Endodermal cell (in vitro differentiated cells): ENCODE measurements around the gene PHLDB2. TPM values are rescaled to one million over a fixed set of nuclear protein-coding genes. Genes with fewer than 3 reads are reported as not detected.
A peak's percentile ranks its signal among the peaks of the same experiment; 100 is the strongest.

Experiments
- DNase-seq: peaks from one replicate; pipeline ENCODE4 v3.0.0-alpha.2; 2017
- H3K27ac ChIP-seq: 2 replicates; pipeline ENCODE4 v1.5.1; 2013; ENCODE audit warnings: mild to moderate bottlenecking, low read depth, low read length, moderate library complexity
- H3K27me3 ChIP-seq: 2 replicates; pipeline ENCODE4 v1.6.1; 2013; ENCODE audit warnings: mild to moderate bottlenecking, low read length, moderate library complexity; ENCODE audit not compliant: insufficient read depth, control insufficient read depth, poor library complexity, severe bottlenecking
- H3K36me3 ChIP-seq: 2 replicates; pipeline ENCODE4 v1.7.0; 2013; ENCODE audit warnings: mild to moderate bottlenecking, low read length, moderate library complexity; ENCODE audit not compliant: control insufficient read depth, insufficient read depth
- H3K4me1 ChIP-seq: one replicate; pipeline ENCODE4 v1.7.0; 2013; ENCODE audit warnings: low read length; ENCODE audit not compliant: control insufficient read depth, insufficient read depth
- H3K4me3 ChIP-seq: 2 replicates; pipeline ENCODE4 v1.5.1; 2013; ENCODE audit warnings: mild to moderate bottlenecking, low read length, moderate library complexity
- H3K9ac ChIP-seq: 2 replicates; pipeline ENCODE4 v1.6.1; 2013; ENCODE audit warnings: mild to moderate bottlenecking, low read length, moderate library complexity; ENCODE audit not compliant: poor library complexity, severe bottlenecking; ENCODE audit errors: extremely low read depth
- H3K9me3 ChIP-seq: 2 replicates; pipeline ENCODE4 v1.6.1; 2013; ENCODE audit warnings: mild to moderate bottlenecking, low read length, moderate library complexity; ENCODE audit not compliant: control insufficient read depth
- H3K27ac Mint-ChIP-seq: 2 replicates; pipeline ENCODE4 v1.8.0; 2020; ENCODE audit warnings: mixed read lengths
- H3K27me3 Mint-ChIP-seq: 2 replicates; pipeline ENCODE4 v1.8.0; 2021; ENCODE audit warnings: mild to moderate bottlenecking, mixed read lengths; ENCODE audit not compliant: insufficient read depth
- H3K36me3 Mint-ChIP-seq: 2 replicates; pipeline ENCODE4 v1.8.0; 2020; ENCODE audit warnings: low read depth, mixed read lengths
- H3K4me1 Mint-ChIP-seq: 2 replicates; pipeline ENCODE4 v1.8.0; 2020; ENCODE audit warnings: mixed read lengths
- H3K4me3 Mint-ChIP-seq: 2 replicates; pipeline ENCODE4 v1.8.0; 2020; ENCODE audit warnings: mild to moderate bottlenecking, moderate library complexity, mixed read lengths
- H3K9me3 Mint-ChIP-seq: 2 replicates; pipeline ENCODE4 v1.8.0; 2020; ENCODE audit warnings: mild to moderate bottlenecking, mixed read lengths
- WGBS, 2 experiments: methylation state at CpG; one replicate each; pipeline versions ENCODE4 v1.1.5 to v1.1.7; 2013; ENCODE audit warnings: missing lambda C conversion rate in 2 of 2, mixed read lengths in 1 of 2; ENCODE audit not compliant: insufficient coverage in 1 of 2, insufficient read length in 1 of 2; 5-methylcytosine and 5-hydroxymethylcytosine counted together
- total RNA-seq, 2 donors: library from RNA; stranded (reverse); fragmentation: NEBNext Ultra II Directional in 1 of 2; extraction: Animal tissue kit (Norgen Biotek cat#: 25700) in 1 of 2; gene quantifications; 2 replicates in 1 of 2; 3 replicates in 1 of 2; pipeline ENCODE4 v1.2.1, GENCODE V29; 2021
- TF ChIP-seq, protein P1 (sequence below): fragments of 200-600 bp; sonication (generic); conservative IDR thresholded peaks from 2 replicates; pipeline ENCODE4 v1.5.0; 2021; ENCODE audit warnings: antibody characterized with exemption, mild to moderate bottlenecking

PHLDB2 gene
- total RNA-seq, 2 donors from 2014 or later: 59.5 to 67.4 TPM

DNA sequence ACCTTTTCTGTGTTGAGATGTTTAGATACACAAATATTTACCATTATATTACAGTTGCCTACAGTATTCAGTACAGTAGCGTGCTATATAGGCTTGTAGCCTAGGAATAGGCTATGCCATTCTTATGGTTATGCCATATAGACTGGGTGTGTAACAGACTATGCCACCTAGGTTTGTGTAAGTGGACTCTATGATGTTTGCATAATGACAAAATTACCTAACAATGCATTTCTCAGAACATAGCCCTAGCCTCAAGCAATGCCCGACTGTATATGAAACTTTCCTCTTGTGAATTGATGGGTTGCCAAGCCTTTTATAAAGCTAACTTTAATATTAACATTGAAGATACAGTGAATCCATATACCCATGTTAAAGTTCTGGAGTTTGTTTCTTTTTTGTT lies 10.3 kb upstream of the PHLDB2 start:
- H3K36me3 Mint-ChIP-seq: peaks cover 8% of the 10 kb centered on the region
- H3K4me1 Mint-ChIP-seq: peaks cover 43% of the 10 kb centered on the region
- Histone ChIP-seq H3K27ac (no peak overlapping the region), H3K9ac (no peak overlapping the region), H3K4me1 (peaks cover 10% of the 10 kb centered on the region), H3K9me3 (no peaks in the 10 kb centered on the region), H3K36me3 (peaks cover 5% of the 10 kb centered on the region), H3K4me3 (no peak overlapping the region), H3K27me3 (no peaks in the 10 kb centered on the region)
- no peaks in the 10 kb centered on the region for H3K27me3 Mint-ChIP-seq
- WGBS, 2 experiments: 50% methylated on average over 2 of the region's 2 CpGs; no CpG with 5 or more reads in 1 of the 2 experiments
- no peak overlapping the region for H3K27ac Mint-ChIP-seq
- no peaks in the 10 kb centered on the region for H3K9me3 Mint-ChIP-seq
- no peak overlapping the region for H3K4me3 Mint-ChIP-seq
- no peak for DNase-seq
- TF ChIP-seq, protein P1, sequence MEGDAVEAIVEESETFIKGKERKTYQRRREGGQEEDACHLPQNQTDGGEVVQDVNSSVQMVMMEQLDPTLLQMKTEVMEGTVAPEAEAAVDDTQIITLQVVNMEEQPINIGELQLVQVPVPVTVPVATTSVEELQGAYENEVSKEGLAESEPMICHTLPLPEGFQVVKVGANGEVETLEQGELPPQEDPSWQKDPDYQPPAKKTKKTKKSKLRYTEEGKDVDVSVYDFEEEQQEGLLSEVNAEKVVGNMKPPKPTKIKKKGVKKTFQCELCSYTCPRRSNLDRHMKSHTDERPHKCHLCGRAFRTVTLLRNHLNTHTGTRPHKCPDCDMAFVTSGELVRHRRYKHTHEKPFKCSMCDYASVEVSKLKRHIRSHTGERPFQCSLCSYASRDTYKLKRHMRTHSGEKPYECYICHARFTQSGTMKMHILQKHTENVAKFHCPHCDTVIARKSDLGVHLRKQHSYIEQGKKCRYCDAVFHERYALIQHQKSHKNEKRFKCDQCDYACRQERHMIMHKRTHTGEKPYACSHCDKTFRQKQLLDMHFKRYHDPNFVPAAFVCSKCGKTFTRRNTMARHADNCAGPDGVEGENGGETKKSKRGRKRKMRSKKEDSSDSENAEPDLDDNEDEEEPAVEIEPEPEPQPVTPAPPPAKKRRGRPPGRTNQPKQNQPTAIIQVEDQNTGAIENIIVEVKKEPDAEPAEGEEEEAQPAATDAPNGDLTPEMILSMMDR: no peak

DNA sequence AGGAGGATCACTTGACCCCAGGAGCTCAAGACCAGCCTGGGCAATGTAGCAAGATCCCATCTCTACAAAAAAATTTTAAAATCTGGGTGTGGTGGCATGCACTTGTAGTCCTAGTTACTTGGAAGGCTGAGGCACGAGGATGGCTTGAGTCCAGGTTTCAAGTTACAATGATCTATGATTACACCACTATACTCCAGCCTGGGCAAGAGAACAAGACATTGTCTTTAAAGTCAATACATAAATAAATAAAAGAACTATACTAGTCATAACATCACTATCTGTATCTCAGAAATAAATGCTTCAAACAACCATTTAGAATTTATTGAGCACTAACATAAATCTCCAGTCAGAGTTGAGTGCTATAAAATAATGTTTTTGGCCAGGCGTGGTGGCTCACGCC lies 8.5 kb upstream of the PHLDB2 start:
- H3K27ac ChIP-seq: no peak overlapping the region
- Mint-ChIP-seq H3K27me3 (no peaks in the 10 kb centered on the region), H3K9me3 (no peaks in the 10 kb centered on the region), H3K27ac (no peak overlapping the region), H3K4me3 (no peak overlapping the region), H3K36me3 (peaks cover 6% of the 10 kb centered on the region), H3K4me1 (peaks cover 54% of the 10 kb centered on the region)
- TF ChIP-seq, protein P1: no peak
- peaks cover 10% of the 10 kb centered on the region for H3K4me1 ChIP-seq
- 90 to 94% methylated on average over 2 to 3 of the region's 3 CpGs for WGBS, 2 experiments
- no peaks in the 10 kb centered on the region for H3K27me3 ChIP-seq
- H3K9me3 ChIP-seq: no peaks in the 10 kb centered on the region
- no peak overlapping the region for H3K9ac ChIP-seq
- no peak for DNase-seq
- no peak overlapping the region for H3K4me3 ChIP-seq
- H3K36me3 ChIP-seq: peaks cover 5% of the 10 kb centered on the region

DNA sequence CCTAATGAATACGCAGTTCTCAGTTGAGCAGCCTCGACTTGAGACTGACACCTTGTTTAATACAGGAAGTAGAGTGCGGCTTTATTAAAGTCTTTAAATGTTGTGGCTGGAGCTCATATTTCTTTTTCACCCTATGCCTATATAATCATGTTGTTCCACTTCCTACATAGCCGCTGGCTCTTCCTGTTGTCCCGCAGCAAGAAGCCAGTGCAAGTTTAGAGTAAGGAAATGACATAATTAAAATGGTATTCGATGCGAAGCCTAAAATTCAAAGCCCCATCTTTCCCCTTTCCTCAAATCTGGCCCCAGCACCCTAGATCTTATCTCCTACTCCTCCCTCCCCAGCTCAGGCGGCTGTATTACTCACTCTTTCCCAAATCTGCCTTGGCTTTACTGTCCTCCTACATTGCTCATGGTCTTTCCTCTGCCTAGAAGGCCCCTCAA lies 7.5 kb upstream of the PHLDB2 start:
- Mint-ChIP-seq H3K36me3 (peaks cover 5% of the 10 kb centered on the region), H3K9me3 (no peaks in the 10 kb centered on the region), H3K27ac (peak overlapping the region; percentile 15), H3K4me3 (no peak overlapping the region), H3K4me1 (peaks cover 58% of the 10 kb centered on the region), H3K27me3 (no peaks in the 10 kb centered on the region)
- peaks cover 5% of the 10 kb centered on the region for H3K36me3 ChIP-seq
- no peak overlapping the region for H3K9ac ChIP-seq
- no peaks in the 10 kb centered on the region for H3K9me3 ChIP-seq
- no peak overlapping the region for H3K4me3 ChIP-seq
- no peak overlapping the region for H3K27ac ChIP-seq
- DNase-seq: peak; percentile 44
- WGBS, 2 experiments: 67 to 79% methylated on average over 2 to 8 of the region's 8 CpGs
- H3K4me1 ChIP-seq: peaks cover 10% of the 10 kb centered on the region
- H3K27me3 ChIP-seq: no peaks in the 10 kb centered on the region
- TF ChIP-seq, protein P1: no peak
